HepG2 (cell line): Measurements from ENCODE around the gene CSNK2A1. TPM values are rescaled to one million over a fixed set of nuclear protein-coding genes. Genes with fewer than 3 reads are reported as not detected.
A peak's percentile ranks its signal among the peaks of the same experiment; 100 is the strongest.

Source experiments
- HMG20B ChIP-seq: conservative IDR thresholded peaks from 2 replicates; pipeline ENCODE4 v1.6.1; 2016; ENCODE audit warnings: missing genetic modification reagents, missing compliant biosample characterization
- IKZF1 ChIP-seq: fragments of 450-650 bp; IDR thresholded peaks from 2 replicates; pipeline ENCODE4 v1.7.1; 2016
- KDM2A ChIP-seq: sonication (generic); formaldehyde crosslinking; IDR thresholded peaks from 2 replicates; pipeline ENCODE4 v1.4.0; 2020; ENCODE audit warnings: low read depth, missing genetic modification reagents, borderline replicate concordance
- MXI1 ChIP-seq: IDR thresholded peaks from 3 replicates; pipeline ENCODE4 v1.6.1; 2012; ENCODE audit warnings: low read depth, low read length, inconsistent platforms, borderline replicate concordance
- SOX13 ChIP-seq, 3 experiments: fragments of 450-650 bp in 1 of 3; sonication (generic) in 1 of 3; formaldehyde crosslinking in 1 of 3; IDR thresholded peaks in 2 of 3; conservative IDR thresholded peaks in 1 of 3; 2 replicates each; pipeline versions ENCODE4 v1.5.0 to v1.6.1; 2016 to 2020; ENCODE audit warnings: antibody characterized with exemption in 1 of 3, mild to moderate bottlenecking in 1 of 3, missing compliant biosample characterization in 1 of 3, missing genetic modification reagents in 1 of 3, moderate library complexity in 1 of 3
- WIZ ChIP-seq: sonication (generic); formaldehyde crosslinking; IDR thresholded peaks from 2 replicates; pipeline ENCODE4 v1.5.1; 2020; ENCODE audit warnings: mild to moderate bottlenecking, missing genetic modification reagents
- polyA plus RNA-seq, 8 experiments: library from polyadenylated mRNA; depleted of rRNA in 3 of 8; stranded (reverse) in 7 of 8; unstranded in 1 of 8; fragments of >200 nt; fragmentation: Illumina TruSeq in 4 of 8; extraction: Trizol in 4 of 8; gene quantifications; 2 replicates each; pipeline versions ENCODE4 v1.2.1 to v1.2.3, GENCODE V29; 2011 to 2016; ENCODE audit warnings: low read depth in 4 of 8, missing spikeins in 1 of 8, mixed read lengths in 1 of 8; ENCODE audit not compliant: insufficient read depth in 1 of 8
- total RNA-seq, 5 experiments: library from RNA; depleted of rRNA; stranded (reverse); fragments of >200 nt; fragmentation: Illumina TruSeq; extraction: Trizol; gene quantifications; 2 replicates each; pipeline ENCODE4 v1.2.3, GENCODE V29; 2016; ENCODE audit warnings: low read depth in 1 of 5
- TF ChIP-seq, protein P1 (sequence below): sonication (generic); formaldehyde crosslinking; IDR thresholded peaks from 2 replicates; pipeline ENCODE4 v1.5.1; 2020; ENCODE audit warnings: missing genetic modification reagents, mild to moderate bottlenecking, borderline replicate concordance
- TF ChIP-seq, protein P2 (sequence below): sonication (generic); formaldehyde crosslinking; IDR thresholded peaks from 2 replicates; pipeline ENCODE4 v1.5.0; 2020; ENCODE audit warnings: missing genetic modification reagents, mild to moderate bottlenecking, borderline replicate concordance
- TF ChIP-seq, protein P3 (sequence below): sonication (generic); formaldehyde crosslinking; IDR thresholded peaks from 2 replicates; pipeline ENCODE4 v1.4.0; 2020; ENCODE audit warnings: missing genetic modification reagents
- TF ChIP-seq, protein P4 (sequence below): sonication (generic); IDR thresholded peaks from 2 replicates; pipeline ENCODE4 v1.6.1; 2016; ENCODE audit warnings: low read depth, borderline replicate concordance
- TF ChIP-seq, protein P5 (sequence below): IDR thresholded peaks from 2 replicates; pipeline ENCODE4 v1.6.1; 2016; ENCODE audit warnings: low read depth
- TF ChIP-seq, protein P6 (sequence below): sonication (generic); formaldehyde crosslinking; IDR thresholded peaks from 2 replicates; pipeline ENCODE4 v1.4.0; 2020; ENCODE audit warnings: missing genetic modification reagents
- TF ChIP-seq, protein P7 (sequence below): sonication (generic); formaldehyde crosslinking; IDR thresholded peaks from 2 replicates; pipeline ENCODE4; 2020; ENCODE audit warnings: missing genetic modification reagents, mild to moderate bottlenecking, borderline replicate concordance

The CSNK2A1 gene
- total and polyA plus RNA-seq, 2 of the 13 experiments (the other 11 are each of a cell fraction or from before 2014, with no cell fraction given), result 153 to 231 TPM

DNA sequence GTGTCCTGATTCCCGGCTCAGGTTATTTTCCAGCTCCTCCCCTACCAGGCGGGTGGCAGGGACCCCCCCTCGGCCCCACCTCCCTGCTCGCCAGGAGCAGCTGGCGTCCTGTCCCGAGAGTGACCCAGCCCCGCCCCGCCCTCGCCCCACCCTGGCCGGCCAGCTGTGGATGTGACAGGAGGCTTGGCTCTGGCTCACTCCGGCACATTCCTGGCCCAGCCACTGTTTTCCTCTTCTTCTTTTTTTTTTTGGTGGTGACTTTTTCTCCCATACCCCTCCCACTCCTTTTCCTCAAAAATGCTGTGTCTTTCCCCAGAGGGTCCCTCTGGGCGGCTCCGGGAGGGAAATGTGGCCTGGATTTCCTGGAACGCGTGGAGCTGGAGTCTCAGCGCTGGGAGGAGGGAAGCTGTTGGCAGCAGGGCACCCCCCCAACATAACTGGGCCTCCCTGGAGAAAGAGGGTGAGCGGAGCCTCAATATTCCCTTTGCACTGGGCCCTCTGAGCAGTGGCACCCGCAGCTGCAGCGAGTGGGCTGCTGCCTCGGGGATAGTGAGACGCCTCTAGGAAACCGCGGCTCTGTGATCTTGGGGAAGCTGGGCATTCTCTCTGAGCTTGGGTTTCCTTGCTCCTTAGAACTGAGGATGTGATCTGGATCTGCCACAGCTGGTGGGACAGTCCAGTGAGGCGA lies 28.3 kb upstream of the CSNK2A1 start (continued):
- TF ChIP-seq, protein P1, sequence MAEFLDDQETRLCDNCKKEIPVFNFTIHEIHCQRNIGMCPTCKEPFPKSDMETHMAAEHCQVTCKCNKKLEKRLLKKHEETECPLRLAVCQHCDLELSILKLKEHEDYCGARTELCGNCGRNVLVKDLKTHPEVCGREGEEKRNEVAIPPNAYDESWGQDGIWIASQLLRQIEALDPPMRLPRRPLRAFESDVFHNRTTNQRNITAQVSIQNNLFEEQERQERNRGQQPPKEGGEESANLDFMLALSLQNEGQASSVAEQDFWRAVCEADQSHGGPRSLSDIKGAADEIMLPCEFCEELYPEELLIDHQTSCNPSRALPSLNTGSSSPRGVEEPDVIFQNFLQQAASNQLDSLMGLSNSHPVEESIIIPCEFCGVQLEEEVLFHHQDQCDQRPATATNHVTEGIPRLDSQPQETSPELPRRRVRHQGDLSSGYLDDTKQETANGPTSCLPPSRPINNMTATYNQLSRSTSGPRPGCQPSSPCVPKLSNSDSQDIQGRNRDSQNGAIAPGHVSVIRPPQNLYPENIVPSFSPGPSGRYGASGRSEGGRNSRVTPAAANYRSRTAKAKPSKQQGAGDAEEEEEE, result no peak
- TF ChIP-seq HMG20B (no peak), WIZ (CRISPR knock-in tag) (0 out of 2 replicates have a peak, but pooled peaks have one; percentile 30), MXI1 (no peak), SOX13 (IDR thresholded peaks at IDR 0.05) (no peak), SOX13 (CRISPR knock-in tag; conservative IDR thresholded peaks at IDR 0.05 in 1 of 2, IDR thresholded peaks at IDR 0.05 in 1 of 2) (no peak), IKZF1 (no peak), KDM2A (CRISPR knock-in tag) (no peak)
- TF ChIP-seq, protein P2, sequence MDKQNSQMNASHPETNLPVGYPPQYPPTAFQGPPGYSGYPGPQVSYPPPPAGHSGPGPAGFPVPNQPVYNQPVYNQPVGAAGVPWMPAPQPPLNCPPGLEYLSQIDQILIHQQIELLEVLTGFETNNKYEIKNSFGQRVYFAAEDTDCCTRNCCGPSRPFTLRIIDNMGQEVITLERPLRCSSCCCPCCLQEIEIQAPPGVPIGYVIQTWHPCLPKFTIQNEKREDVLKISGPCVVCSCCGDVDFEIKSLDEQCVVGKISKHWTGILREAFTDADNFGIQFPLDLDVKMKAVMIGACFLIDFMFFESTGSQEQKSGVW (CRISPR knock-in tag), result no peak
- TF ChIP-seq, protein P3, sequence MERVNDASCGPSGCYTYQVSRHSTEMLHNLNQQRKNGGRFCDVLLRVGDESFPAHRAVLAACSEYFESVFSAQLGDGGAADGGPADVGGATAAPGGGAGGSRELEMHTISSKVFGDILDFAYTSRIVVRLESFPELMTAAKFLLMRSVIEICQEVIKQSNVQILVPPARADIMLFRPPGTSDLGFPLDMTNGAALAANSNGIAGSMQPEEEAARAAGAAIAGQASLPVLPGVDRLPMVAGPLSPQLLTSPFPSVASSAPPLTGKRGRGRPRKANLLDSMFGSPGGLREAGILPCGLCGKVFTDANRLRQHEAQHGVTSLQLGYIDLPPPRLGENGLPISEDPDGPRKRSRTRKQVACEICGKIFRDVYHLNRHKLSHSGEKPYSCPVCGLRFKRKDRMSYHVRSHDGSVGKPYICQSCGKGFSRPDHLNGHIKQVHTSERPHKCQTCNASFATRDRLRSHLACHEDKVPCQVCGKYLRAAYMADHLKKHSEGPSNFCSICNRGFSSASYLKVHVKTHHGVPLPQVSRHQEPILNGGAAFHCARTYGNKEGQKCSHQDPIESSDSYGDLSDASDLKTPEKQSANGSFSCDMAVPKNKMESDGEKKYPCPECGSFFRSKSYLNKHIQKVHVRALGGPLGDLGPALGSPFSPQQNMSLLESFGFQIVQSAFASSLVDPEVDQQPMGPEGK, result peak; percentile 66
- TF ChIP-seq, protein P4, sequence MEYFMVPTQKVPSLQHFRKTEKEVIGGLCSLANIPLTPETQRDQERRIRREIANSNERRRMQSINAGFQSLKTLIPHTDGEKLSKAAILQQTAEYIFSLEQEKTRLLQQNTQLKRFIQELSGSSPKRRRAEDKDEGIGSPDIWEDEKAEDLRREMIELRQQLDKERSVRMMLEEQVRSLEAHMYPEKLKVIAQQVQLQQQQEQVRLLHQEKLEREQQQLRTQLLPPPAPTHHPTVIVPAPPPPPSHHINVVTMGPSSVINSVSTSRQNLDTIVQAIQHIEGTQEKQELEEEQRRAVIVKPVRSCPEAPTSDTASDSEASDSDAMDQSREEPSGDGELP, result peak; percentile 35; the same call in 1 of the 2 replicates
- TF ChIP-seq, protein P5, sequence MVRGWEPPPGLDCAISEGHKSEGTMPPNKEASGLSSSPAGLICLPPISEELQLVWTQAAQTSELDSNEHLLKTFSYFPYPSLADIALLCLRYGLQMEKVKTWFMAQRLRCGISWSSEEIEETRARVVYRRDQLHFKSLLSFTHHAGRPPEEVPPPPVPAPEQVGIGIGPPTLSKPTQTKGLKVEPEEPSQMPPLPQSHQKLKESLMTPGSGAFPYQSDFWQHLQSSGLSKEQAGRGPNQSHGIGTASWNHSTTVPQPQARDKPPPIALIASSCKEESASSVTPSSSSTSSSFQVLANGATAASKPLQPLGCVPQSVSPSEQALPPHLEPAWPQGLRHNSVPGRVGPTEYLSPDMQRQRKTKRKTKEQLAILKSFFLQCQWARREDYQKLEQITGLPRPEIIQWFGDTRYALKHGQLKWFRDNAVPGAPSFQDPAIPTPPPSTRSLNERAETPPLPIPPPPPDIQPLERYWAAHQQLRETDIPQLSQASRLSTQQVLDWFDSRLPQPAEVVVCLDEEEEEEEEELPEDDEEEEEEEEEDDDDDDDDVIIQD (CRISPR knock-in tag), result no peak
- TF ChIP-seq, protein P6, sequence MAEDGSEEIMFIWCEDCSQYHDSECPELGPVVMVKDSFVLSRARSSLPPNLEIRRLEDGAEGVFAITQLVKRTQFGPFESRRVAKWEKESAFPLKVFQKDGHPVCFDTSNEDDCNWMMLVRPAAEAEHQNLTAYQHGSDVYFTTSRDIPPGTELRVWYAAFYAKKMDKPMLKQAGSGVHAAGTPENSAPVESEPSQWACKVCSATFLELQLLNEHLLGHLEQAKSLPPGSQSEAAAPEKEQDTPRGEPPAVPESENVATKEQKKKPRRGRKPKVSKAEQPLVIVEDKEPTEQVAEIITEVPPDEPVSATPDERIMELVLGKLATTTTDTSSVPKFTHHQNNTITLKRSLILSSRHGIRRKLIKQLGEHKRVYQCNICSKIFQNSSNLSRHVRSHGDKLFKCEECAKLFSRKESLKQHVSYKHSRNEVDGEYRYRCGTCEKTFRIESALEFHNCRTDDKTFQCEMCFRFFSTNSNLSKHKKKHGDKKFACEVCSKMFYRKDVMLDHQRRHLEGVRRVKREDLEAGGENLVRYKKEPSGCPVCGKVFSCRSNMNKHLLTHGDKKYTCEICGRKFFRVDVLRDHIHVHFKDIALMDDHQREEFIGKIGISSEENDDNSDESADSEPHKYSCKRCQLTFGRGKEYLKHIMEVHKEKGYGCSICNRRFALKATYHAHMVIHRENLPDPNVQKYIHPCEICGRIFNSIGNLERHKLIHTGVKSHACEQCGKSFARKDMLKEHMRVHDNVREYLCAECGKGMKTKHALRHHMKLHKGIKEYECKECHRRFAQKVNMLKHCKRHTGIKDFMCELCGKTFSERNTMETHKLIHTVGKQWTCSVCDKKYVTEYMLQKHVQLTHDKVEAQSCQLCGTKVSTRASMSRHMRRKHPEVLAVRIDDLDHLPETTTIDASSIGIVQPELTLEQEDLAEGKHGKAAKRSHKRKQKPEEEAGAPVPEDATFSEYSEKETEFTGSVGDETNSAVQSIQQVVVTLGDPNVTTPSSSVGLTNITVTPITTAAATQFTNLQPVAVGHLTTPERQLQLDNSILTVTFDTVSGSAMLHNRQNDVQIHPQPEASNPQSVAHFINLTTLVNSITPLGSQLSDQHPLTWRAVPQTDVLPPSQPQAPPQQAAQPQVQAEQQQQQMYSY, result peak; percentile 83
- TF ChIP-seq, protein P7, sequence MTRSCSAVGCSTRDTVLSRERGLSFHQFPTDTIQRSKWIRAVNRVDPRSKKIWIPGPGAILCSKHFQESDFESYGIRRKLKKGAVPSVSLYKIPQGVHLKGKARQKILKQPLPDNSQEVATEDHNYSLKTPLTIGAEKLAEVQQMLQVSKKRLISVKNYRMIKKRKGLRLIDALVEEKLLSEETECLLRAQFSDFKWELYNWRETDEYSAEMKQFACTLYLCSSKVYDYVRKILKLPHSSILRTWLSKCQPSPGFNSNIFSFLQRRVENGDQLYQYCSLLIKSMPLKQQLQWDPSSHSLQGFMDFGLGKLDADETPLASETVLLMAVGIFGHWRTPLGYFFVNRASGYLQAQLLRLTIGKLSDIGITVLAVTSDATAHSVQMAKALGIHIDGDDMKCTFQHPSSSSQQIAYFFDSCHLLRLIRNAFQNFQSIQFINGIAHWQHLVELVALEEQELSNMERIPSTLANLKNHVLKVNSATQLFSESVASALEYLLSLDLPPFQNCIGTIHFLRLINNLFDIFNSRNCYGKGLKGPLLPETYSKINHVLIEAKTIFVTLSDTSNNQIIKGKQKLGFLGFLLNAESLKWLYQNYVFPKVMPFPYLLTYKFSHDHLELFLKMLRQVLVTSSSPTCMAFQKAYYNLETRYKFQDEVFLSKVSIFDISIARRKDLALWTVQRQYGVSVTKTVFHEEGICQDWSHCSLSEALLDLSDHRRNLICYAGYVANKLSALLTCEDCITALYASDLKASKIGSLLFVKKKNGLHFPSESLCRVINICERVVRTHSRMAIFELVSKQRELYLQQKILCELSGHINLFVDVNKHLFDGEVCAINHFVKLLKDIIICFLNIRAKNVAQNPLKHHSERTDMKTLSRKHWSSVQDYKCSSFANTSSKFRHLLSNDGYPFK (CRISPR knock-in tag), result no peak
